Spleen (tissue), 11 donors: ENCODE measurements around the gene RAD23A. TPM values are rescaled to one million over a fixed set of nuclear protein-coding genes. Genes with fewer than 3 reads are reported as not detected.

ENCODE experiments used
- DNase-seq: peaks from one replicate; pipeline ENCODE4 v3.0.0-alpha.2; 2020
- H3K27ac ChIP-seq, 8 donors: fragments of 200-600 bp; sonication (generic) in 7 of 8; 1 replicate in 4 of 8; 2 replicates in 4 of 8; pipeline versions ENCODE4 v1.5.0 to v1.8.0; 2016 to 2021; ENCODE audit warnings: inconsistent platforms in 4 of 8, mild to moderate bottlenecking in 4 of 8, moderate library complexity in 1 of 8
- H3K27me3 ChIP-seq, 7 donors: fragments of 200-600 bp; sonication (generic) in 6 of 7; replicated peaks in 1 of 7; 1 replicate in 4 of 7; 2 replicates in 3 of 7; pipeline versions ENCODE4 v1.5.0 to v1.8.0; 2016 to 2021; ENCODE audit warnings: inconsistent platforms in 3 of 7, mild to moderate bottlenecking in 1 of 7
- H3K36me3 ChIP-seq, 6 donors: fragments of 200-600 bp; sonication (generic) in 5 of 6; 1 replicate in 4 of 6; 2 replicates in 2 of 6; pipeline versions ENCODE4 v1.5.0 to v1.8.0; 2016 to 2021; ENCODE audit warnings: inconsistent platforms in 2 of 6
- H3K4me1 ChIP-seq, 6 donors: fragments of 200-600 bp; sonication (generic) in 5 of 6; 1 replicate in 3 of 6; 2 replicates in 3 of 6; pipeline versions ENCODE4 v1.5.0 to v1.8.0; 2016 to 2021; ENCODE audit warnings: inconsistent platforms in 3 of 6
- H3K4me3 ChIP-seq, 8 donors: fragments of 200-600 bp; sonication (generic) in 7 of 8; 1 replicate in 4 of 8; 2 replicates in 4 of 8; pipeline versions ENCODE4 v1.5.0 to v1.8.0; 2016 to 2021; ENCODE audit warnings: inconsistent platforms in 4 of 8, mild to moderate bottlenecking in 4 of 8, moderate library complexity in 2 of 8
- H3K9me3 ChIP-seq, 8 donors: fragments of 200-600 bp; sonication (generic) in 7 of 8; 1 replicate in 4 of 8; 2 replicates in 4 of 8; pipeline versions ENCODE4 v1.5.0 to v1.8.0; 2016 to 2021; ENCODE audit warnings: inconsistent platforms in 4 of 8
- POLR2A ChIP-seq, 3 donors: fragments of 450-650 bp; IDR thresholded peaks; one replicate each; pipeline ENCODE4 v1.5.1; 2017; ENCODE audit warnings: antibody characterized with exemption in 3 of 3, mild to moderate bottlenecking in 1 of 3
- POLR2AphosphoS5 ChIP-seq, 3 donors: sonication (generic); formaldehyde crosslinking; IDR thresholded peaks; one replicate each; pipeline ENCODE4 v1.5.1; 2017; ENCODE audit warnings: antibody characterized with exemption in 3 of 3
- WGBS, 5 donors: extraction: QIAGEN DNeasy Blood & Tissue Kit in 3 of 5; methylation state at CpG; one replicate each; pipeline versions ENCODE4 v1.1.5 to v1.1.7; 2013 to 2018; 5-methylcytosine and 5-hydroxymethylcytosine counted together
- intact Hi-C: fragments of 100-400 bp; cut with DNase I; formaldehyde crosslinking; loops from one replicate; pipeline ENCODE4 v1.15.0; 2023; ENCODE audit warnings: low total_unique reads
- polyA plus RNA-seq, 3 donors: library from polyadenylated mRNA; stranded (reverse); fragments of 200-250 nt; gene quantifications; one replicate each; pipeline ENCODE4 v1.2.1, GENCODE V29; 2013
- total RNA-seq, 7 donors: library from RNA; depleted of rRNA in 3 of 7; stranded (reverse); fragments of >200 nt in 3 of 7; fragmentation: NEBNext Ultra II Directional in 4 of 7; extraction: Animal tissue kit (Norgen Biotek cat#: 25700) in 4 of 7; gene quantifications; one replicate each; pipeline versions ENCODE4 v1.1.0 to v1.2.1, GENCODE V29; 2016 to 2021
- TF ChIP-seq, protein P1 (sequence below), 11 experiments: fragments of 200-600 bp in 7 of 11; fragments of 450-650 bp in 4 of 11; sonication (generic) in 4 of 11; IDR thresholded peaks in 8 of 11; conservative IDR thresholded peaks in 3 of 11; 1 replicate in 7 of 11; 2 replicates in 4 of 11; pipeline versions ENCODE4 v1.4.0 to v1.8.0; 2016 to 2021; ENCODE audit warnings: antibody characterized with exemption in 11 of 11, inconsistent platforms in 4 of 11, mild to moderate bottlenecking in 1 of 11
- donor health status: healthy with polysubstance abuse.
- donor health status: DM: no; HTN: no; CAD: no; lungs with moderate emphysema.
- donor health status: DM: no; HTN: no; CAD: no.
- donor health status: Bipolar disorder and iron deficiency.
- donor health status: healthy.
- donor health status: DM: no; HTN: no; CAD: no.
- donor health status: DM: yes; HTN: yes; CAD: no.

RAD23A gene
- total and polyA plus RNA-seq, 10 donors: 80.4 to 134 (median 92.3) TPM

DNA sequence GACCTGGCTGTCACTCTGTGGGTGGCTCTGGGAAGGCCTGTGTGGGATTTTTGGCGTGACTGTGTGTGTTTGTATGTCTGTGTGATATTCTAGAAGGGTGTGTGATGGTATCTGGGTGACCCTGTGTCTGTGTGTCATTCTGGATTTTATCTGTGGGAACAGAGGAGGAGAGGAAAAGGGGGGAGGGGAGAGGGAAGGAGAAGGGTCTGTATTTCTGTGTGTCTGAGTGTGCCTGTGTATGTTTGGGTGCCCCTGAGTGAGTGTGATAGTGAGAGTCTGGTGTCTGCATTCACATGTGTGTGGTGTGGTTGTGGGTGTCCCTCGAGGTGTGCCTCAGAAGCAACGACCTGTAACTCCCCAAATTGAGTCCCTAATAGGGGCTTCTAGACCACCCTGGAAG lies 41.5 kb downstream of the RAD23A start:
- no peaks in the 10 kb centered on the region for H3K9me3 ChIP-seq
- H3K27ac ChIP-seq: no peak overlapping the region
- H3K27me3 ChIP-seq: peaks cover 0 to 23% (median 0%) of the 10 kb centered on the region in 7 donors
- 60 to 68% (median 63%) methylated on average over 3 of the region's 3 CpGs for WGBS, 5 donors
- DNase-seq: no peak
- intact Hi-C loops: loop anchor here (10.0 kb wide), 1 partner anchor 48 kb away; no protein-coding TSS in a partner anchor
- peaks cover 0 to 29% (median 14%) of the 10 kb centered on the region in 6 donors for H3K4me1 ChIP-seq
- no peak for TF ChIP-seq POLR2A (IDR thresholded peaks at IDR 0.05)
- TF ChIP-seq, protein P1, sequence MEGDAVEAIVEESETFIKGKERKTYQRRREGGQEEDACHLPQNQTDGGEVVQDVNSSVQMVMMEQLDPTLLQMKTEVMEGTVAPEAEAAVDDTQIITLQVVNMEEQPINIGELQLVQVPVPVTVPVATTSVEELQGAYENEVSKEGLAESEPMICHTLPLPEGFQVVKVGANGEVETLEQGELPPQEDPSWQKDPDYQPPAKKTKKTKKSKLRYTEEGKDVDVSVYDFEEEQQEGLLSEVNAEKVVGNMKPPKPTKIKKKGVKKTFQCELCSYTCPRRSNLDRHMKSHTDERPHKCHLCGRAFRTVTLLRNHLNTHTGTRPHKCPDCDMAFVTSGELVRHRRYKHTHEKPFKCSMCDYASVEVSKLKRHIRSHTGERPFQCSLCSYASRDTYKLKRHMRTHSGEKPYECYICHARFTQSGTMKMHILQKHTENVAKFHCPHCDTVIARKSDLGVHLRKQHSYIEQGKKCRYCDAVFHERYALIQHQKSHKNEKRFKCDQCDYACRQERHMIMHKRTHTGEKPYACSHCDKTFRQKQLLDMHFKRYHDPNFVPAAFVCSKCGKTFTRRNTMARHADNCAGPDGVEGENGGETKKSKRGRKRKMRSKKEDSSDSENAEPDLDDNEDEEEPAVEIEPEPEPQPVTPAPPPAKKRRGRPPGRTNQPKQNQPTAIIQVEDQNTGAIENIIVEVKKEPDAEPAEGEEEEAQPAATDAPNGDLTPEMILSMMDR (IDR thresholded peaks at IDR 0.05 in 8 of 11, conservative IDR thresholded peaks at IDR 0.05 in 3 of 11): no peak
- no peak for TF ChIP-seq POLR2AphosphoS5 (IDR thresholded peaks at IDR 0.05)
- no peak overlapping the region for H3K4me3 ChIP-seq
- H3K36me3 ChIP-seq: no peaks in the 10 kb centered on the region

DNA sequence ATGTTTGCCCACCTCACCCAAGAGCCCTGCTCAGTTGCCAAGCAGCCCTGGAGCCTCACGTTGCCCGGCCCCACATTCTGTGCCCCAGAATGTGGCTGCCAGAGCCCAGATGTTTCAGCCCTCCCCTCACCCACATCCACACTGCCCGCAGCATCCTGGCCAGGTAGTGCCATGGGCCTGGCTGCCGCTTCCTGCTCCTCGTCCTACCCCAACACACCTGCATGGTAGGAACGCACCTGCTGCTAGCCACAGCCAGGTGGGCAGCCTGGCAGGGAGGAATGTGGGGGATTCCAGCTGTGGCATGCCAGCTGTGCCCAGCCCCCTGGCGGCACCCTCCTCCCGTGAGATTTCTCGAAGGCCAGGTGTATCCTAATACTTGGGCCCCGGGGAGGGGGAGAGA lies 42.1 kb downstream of the RAD23A start:
- TF ChIP-seq POLR2A (IDR thresholded peaks at IDR 0.05) (no peak), POLR2AphosphoS5 (IDR thresholded peaks at IDR 0.05) (no peak)
- TF ChIP-seq, protein P1 (IDR thresholded peaks at IDR 0.05 in 8 of 11, conservative IDR thresholded peaks at IDR 0.05 in 3 of 11): no peak
- DNase-seq: no peak
- Histone ChIP-seq H3K27me3 (peaks cover 0 to 17% (median 0%) of the 10 kb centered on the region in 7 donors), H3K4me3 (no peak overlapping the region), H3K27ac (no peak overlapping the region), H3K36me3 (no peaks in the 10 kb centered on the region), H3K9me3 (no peaks in the 10 kb centered on the region), H3K4me1 (peaks cover 0 to 29% (median 14%) of the 10 kb centered on the region in 6 donors)
- 46 to 64% (median 62%) methylated on average over 6 to 10 of the region's 10 CpGs for WGBS, 5 donors
- intact Hi-C loops: loop anchor here (10.0 kb wide), 1 partner anchor 47 kb away; no protein-coding TSS in a partner anchor

DNA sequence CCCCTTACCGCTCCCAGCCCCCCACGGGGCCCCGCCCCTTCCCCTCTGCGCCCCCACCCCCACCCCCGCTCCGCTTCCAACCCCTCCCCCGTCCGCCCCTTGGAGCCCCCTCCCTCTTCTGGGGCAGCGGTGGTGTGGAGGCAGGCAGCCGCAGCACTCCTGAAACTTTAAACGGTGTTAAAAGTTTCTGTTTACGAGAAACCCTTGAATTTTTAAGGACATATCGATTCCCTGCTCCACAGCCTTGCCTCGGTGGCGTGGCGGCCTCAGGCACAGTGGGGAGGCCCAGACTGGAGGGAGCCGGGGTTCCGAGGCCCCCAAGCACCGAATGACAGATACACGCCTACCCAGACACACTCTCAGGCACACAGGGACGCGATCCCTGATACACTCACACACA lies 44.8 kb downstream of the RAD23A start:
- TF ChIP-seq, protein P1 (IDR thresholded peaks at IDR 0.05 in 8 of 11, conservative IDR thresholded peaks at IDR 0.05 in 3 of 11): no peak
- TF ChIP-seq POLR2AphosphoS5 (IDR thresholded peaks at IDR 0.05) (no peak), POLR2A (IDR thresholded peaks at IDR 0.05) (no peak)
- WGBS, 5 donors: 49 to 61% (median 54%) methylated on average over 20 to 22 of the region's 22 CpGs
- Histone ChIP-seq H3K4me1 (peaks cover 0 to 11% (median 6%) of the 10 kb centered on the region in 6 donors), H3K27ac (no peak overlapping the region), H3K27me3 (peaks cover 0 to 14% (median 0%) of the 10 kb centered on the region in 7 donors), H3K9me3 (no peaks in the 10 kb centered on the region), H3K4me3 (no peak overlapping the region), H3K36me3 (no peaks in the 10 kb centered on the region)
- no peak for DNase-seq
- intact Hi-C loops: no loop called here

DNA sequence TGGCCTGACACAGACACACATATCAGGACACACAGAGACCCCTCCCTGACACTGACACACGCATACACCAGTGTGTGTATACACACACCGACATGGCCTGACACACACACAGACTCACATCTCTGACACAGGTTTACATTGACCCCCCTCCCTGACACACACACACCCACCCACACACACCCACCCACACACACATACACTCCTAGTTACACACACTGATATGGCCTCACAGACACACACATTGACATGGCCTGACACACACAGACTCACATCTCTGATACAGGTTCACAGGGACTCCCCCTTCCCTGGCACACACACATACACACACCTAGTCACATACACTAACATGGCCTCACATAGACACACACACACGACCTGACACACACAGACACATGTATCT lies 45.2 kb downstream of the RAD23A start:
- intact Hi-C loops: no loop called here

More for the DNA sequence above, 45.2 kb downstream of the RAD23A start:
- 64 to 83% (median 79%) methylated on average over 3 of the region's 3 CpGs for WGBS, 5 donors
- peaks cover 0 to 9% (median 6%) of the 10 kb centered on the region in 6 donors for H3K4me1 ChIP-seq
- H3K27me3 ChIP-seq: peaks cover 0 to 14% (median 0%) of the 10 kb centered on the region in 7 donors
- H3K36me3 ChIP-seq: no peaks in the 10 kb centered on the region
- no peaks in the 10 kb centered on the region for H3K9me3 ChIP-seq
- no peak overlapping the region for H3K27ac ChIP-seq
- DNase-seq: no peak
- H3K4me3 ChIP-seq: no peak overlapping the region
- TF ChIP-seq POLR2AphosphoS5 (IDR thresholded peaks at IDR 0.05) (no peak), POLR2A (IDR thresholded peaks at IDR 0.05) (no peak)
- TF ChIP-seq, protein P1 (IDR thresholded peaks at IDR 0.05 in 8 of 11, conservative IDR thresholded peaks at IDR 0.05 in 3 of 11): no peak
